Neural crest cell (in vitro differentiated cells): ENCODE results near the gene TADA3. TPM values are rescaled to one million over a fixed set of nuclear protein-coding genes. Genes with fewer than 3 reads are reported as not detected.

Source experiments
- DNase-seq: peaks from one replicate; pipeline ENCODE4 v3.0.0; 2021; ENCODE audit warnings: low read depth, mixed read lengths, low spot score
- H3K27ac Mint-ChIP-seq: one replicate; pipeline ENCODE4 v1.8.0; 2021; ENCODE audit warnings: mild to moderate bottlenecking, mixed read lengths; ENCODE audit not compliant: unreplicated experiment
- H3K27me3 Mint-ChIP-seq: 2 replicates; pipeline ENCODE4 v1.8.0; 2021; ENCODE audit warnings: low read depth, mild to moderate bottlenecking, mixed read lengths
- H3K36me3 Mint-ChIP-seq: 2 replicates; pipeline ENCODE4 v1.8.0; 2021; ENCODE audit warnings: low read depth, mild to moderate bottlenecking, mixed read lengths
- H3K4me1 Mint-ChIP-seq: 2 replicates; pipeline ENCODE4 v1.8.0; 2021; ENCODE audit warnings: mixed read lengths
- H3K4me3 Mint-ChIP-seq: one replicate; pipeline ENCODE4 v1.8.0; 2021; ENCODE audit warnings: mild to moderate bottlenecking, mixed read lengths
- H3K9me3 Mint-ChIP-seq: 2 replicates; pipeline ENCODE4 v1.8.0; 2021; ENCODE audit warnings: mixed read lengths
- CTCF ChIP-seq: fragments of 200-600 bp; sonication (generic); conservative IDR thresholded peaks from 2 replicates; pipeline ENCODE4 v1.5.0; 2021; ENCODE audit warnings: antibody characterized with exemption, mild to moderate bottlenecking
- total RNA-seq: library from RNA; stranded (reverse); gene quantifications from 2 replicates; pipeline ENCODE4 v1.2.1, GENCODE V29; 2021

The TADA3 gene
- total RNA-seq, 1 donor from 2014 or later = 70.0 TPM

- Mint-ChIP-seq H3K4me1 (peaks cover 25% of the 10 kb centered on the region), H3K4me3 (no peak overlapping the region), H3K27me3 (peaks cover 2% of the 10 kb centered on the region), H3K27ac (no peak overlapping the region), H3K36me3 (peaks cover 8% of the 10 kb centered on the region), H3K9me3 (no peaks in the 10 kb centered on the region)
- no peak for DNase-seq
- no peak for TF ChIP-seq CTCF
These were observed 37.6 kb downstream of the TADA3 start for GRCh38 chr3:9754678-9755077.

DNA sequence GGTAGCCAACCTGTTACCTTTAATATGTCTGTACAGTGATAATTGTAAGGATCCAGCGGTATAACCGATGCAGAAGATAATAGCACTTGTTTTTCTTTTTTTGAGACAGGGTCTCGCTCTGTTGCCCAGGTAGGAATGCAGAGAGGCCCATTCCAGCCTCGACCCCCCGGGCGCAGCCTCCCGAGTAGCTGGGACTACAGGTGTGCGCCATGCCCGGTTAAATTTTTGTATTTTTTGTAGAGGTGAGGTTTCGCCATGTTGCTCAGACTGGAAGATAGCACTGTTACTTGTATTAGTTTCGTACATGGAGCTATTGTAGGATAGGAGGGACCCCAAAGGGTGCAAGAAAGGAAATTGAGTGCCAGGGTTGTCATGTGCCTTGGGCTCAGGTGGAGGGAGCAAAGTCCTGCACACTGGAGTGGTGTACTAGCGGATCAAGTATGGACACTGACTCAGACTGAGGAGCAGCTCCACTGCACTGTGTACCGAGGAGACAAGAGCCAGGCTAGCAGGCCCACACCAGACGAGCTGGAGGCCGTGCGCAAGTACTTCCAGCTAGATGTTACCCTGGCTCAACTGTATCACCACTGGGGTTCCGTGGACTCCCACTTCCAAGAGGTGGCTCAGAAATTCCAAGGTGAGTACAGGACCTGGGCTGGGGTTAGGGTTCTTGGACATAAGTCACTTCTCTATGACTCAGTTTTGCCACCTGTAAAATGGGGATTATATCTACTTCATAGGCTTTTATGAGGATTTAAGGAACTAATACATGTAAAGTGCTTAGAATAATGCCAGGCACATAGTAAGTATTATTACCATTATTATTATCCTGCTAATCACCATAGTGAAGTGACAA is 41.5 kb downstream of the TADA3 start:
- Mint-ChIP-seq H3K4me3 (peak overlapping the region; percentile 99), H3K27ac (peak overlapping the region; percentile 98), H3K36me3 (no peaks in the 10 kb centered on the region), H3K4me1 (peaks cover 33% of the 10 kb centered on the region), H3K27me3 (peaks cover 4% of the 10 kb centered on the region), H3K9me3 (no peaks in the 10 kb centered on the region)
- TF ChIP-seq CTCF = no peak
- no peak for DNase-seq

- no peak for TF ChIP-seq CTCF
- H3K4me3 Mint-ChIP-seq = peak within 1 kb of the TSS; percentile 99
- peaks cover under 1% of the 10 kb centered on the region for H3K36me3 Mint-ChIP-seq
- H3K4me1 Mint-ChIP-seq = peaks cover 33% of the 10 kb centered on the region
- no peaks in the 10 kb centered on the region for H3K9me3 Mint-ChIP-seq
- H3K27ac Mint-ChIP-seq = peak within 1 kb of the TSS; percentile 98
- peak; percentile 90 for DNase-seq
- H3K27me3 Mint-ChIP-seq = peaks cover 4% of the 10 kb centered on the region
These were observed 42.4 kb downstream of the TADA3 start, which contains the start of gene OGG1 for GRCh38 chr3:9749645-9750555. Gene OGG1 (plus strand): TSS chr3:9749952. CDS start chr3:9750287, 335 bp downstream.

- Mint-ChIP-seq H3K36me3 (peaks cover 4% of the 10 kb centered on the region), H3K27me3 (peaks cover 4% of the 10 kb centered on the region), H3K4me3 (peak overlapping the region; percentile 99), H3K27ac (peak overlapping the region; percentile 98), H3K9me3 (no peaks in the 10 kb centered on the region), H3K4me1 (peaks cover 33% of the 10 kb centered on the region)
- TF ChIP-seq CTCF = no peak
- DNase-seq = no peak
These were observed 43.0 kb downstream of the TADA3 start for GRCh38 chr3:9749296-9749644.

DNA sequence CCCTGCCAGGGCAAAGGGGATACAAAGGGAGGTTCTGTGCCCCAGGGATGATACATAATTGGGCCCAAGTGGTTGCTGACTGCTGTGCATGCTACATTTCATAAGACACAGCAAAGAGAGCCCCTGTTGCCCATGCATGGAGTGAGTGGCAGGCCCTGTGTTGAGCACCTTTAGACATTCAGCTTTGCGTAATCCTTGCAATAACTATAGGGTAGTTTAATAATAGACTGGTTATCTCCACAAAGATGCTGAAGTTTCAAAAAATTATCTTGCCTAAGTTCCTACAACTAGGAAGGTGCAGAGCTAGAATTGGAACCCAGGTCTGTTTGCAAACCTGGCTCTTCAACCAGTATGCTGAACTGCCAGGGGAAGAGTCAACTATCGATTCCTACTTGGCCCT is 44.2 kb downstream of the TADA3 start:
- Mint-ChIP-seq H3K4me3 (peak overlapping the region; percentile 67), H3K36me3 (peaks cover 4% of the 10 kb centered on the region)
- TF ChIP-seq CTCF = no peak

More for the DNA sequence above, 44.2 kb downstream of the TADA3 start:
- no peak for DNase-seq
- H3K4me1 Mint-ChIP-seq = peaks cover 33% of the 10 kb centered on the region
- H3K27me3 Mint-ChIP-seq = peaks cover 4% of the 10 kb centered on the region
- H3K27ac Mint-ChIP-seq = no peak overlapping the region
- no peaks in the 10 kb centered on the region for H3K9me3 Mint-ChIP-seq
